Type B pancreatic cell (in vitro differentiated cells): Measurements from ENCODE around the gene SNRPD3. TPM values are rescaled to one million over a fixed set of nuclear protein-coding genes. Genes with fewer than 3 reads are reported as not detected.

ENCODE experiments used
- DNase-seq: peaks from one replicate; pipeline ENCODE4 v3.0.0; 2021; ENCODE audit warnings: mixed read lengths; ENCODE audit not compliant: unreplicated experiment; ENCODE audit errors: extremely low spot score
- H3K27ac Mint-ChIP-seq: 2 replicates; pipeline ENCODE4 v1.8.0; 2021; ENCODE audit warnings: mild to moderate bottlenecking, mixed read lengths
- H3K27me3 Mint-ChIP-seq: 2 replicates; pipeline ENCODE4 v1.8.0; 2021; ENCODE audit warnings: mixed read lengths
- H3K36me3 Mint-ChIP-seq: 2 replicates; pipeline ENCODE4 v1.8.0; 2021; ENCODE audit warnings: mixed read lengths
- H3K4me1 Mint-ChIP-seq: one replicate; pipeline ENCODE4 v1.8.0; 2021; ENCODE audit warnings: mixed read lengths; ENCODE audit not compliant: unreplicated experiment
- H3K4me3 Mint-ChIP-seq: 2 replicates; pipeline ENCODE4 v1.8.0; 2021; ENCODE audit warnings: mild to moderate bottlenecking, mixed read lengths
- H3K9me3 Mint-ChIP-seq: 2 replicates; pipeline ENCODE4 v1.8.0; 2021; ENCODE audit warnings: mixed read lengths
- CTCF ChIP-seq: fragments of 200-600 bp; sonication (generic); conservative IDR thresholded peaks from 2 replicates; pipeline ENCODE4 v1.5.0; 2021; ENCODE audit warnings: antibody characterized with exemption, mild to moderate bottlenecking
- total RNA-seq: library from RNA; stranded (reverse); gene quantifications from 2 replicates; pipeline ENCODE4 v1.2.1, GENCODE V29; 2021; ENCODE audit warnings: low replicate concordance

Gene SNRPD3
- total RNA-seq, 1 donor from 2014 or later, result 114 TPM

GRCh38 chr22:24513378-24514240 lies 42.2 kb upstream of the SNRPD3 start:
- TF ChIP-seq CTCF, result no peak
- DNase-seq, result no peak
- Mint-ChIP-seq H3K27ac (peak overlapping the region; percentile 22), H3K9me3 (no peaks in the 10 kb centered on the region), H3K27me3 (peaks cover 19% of the 10 kb centered on the region), H3K4me3 (no peak overlapping the region), H3K36me3 (no peaks in the 10 kb centered on the region), H3K4me1 (peaks cover 33% of the 10 kb centered on the region)

GRCh38 chr22:24514241-24515026 lies 41.4 kb upstream of the SNRPD3 start:
- no peak for TF ChIP-seq CTCF
- H3K36me3 Mint-ChIP-seq, result no peaks in the 10 kb centered on the region
- H3K27me3 Mint-ChIP-seq, result peaks cover 14% of the 10 kb centered on the region
- no peaks in the 10 kb centered on the region for H3K9me3 Mint-ChIP-seq
- no peak overlapping the region for H3K4me3 Mint-ChIP-seq
- no peak for DNase-seq
- peaks cover 33% of the 10 kb centered on the region for H3K4me1 Mint-ChIP-seq
- H3K27ac Mint-ChIP-seq, result peak overlapping the region; percentile 22

GRCh38 chr22:24515027-24515338 lies 40.8 kb upstream of the SNRPD3 start:
- H3K27ac Mint-ChIP-seq, result no peak overlapping the region
- H3K4me3 Mint-ChIP-seq, result no peak overlapping the region
- DNase-seq, result no peak
- peaks cover 13% of the 10 kb centered on the region for H3K27me3 Mint-ChIP-seq
- TF ChIP-seq CTCF, result no peak
- H3K4me1 Mint-ChIP-seq, result peaks cover 33% of the 10 kb centered on the region
- no peaks in the 10 kb centered on the region for H3K36me3 Mint-ChIP-seq
- no peaks in the 10 kb centered on the region for H3K9me3 Mint-ChIP-seq

- Mint-ChIP-seq H3K4me3 (no peak overlapping the region), H3K27ac (no peak overlapping the region), H3K4me1 (peaks cover 21% of the 10 kb centered on the region), H3K9me3 (no peaks in the 10 kb centered on the region), H3K36me3 (no peaks in the 10 kb centered on the region), H3K27me3 (peaks cover 13% of the 10 kb centered on the region)
- DNase-seq, result no peak
- no peak for TF ChIP-seq CTCF
These were observed 39.5 kb upstream of the SNRPD3 start for GRCh38 chr22:24516301-24516737.

GRCh38 chr22:24517446-24517845 lies 38.4 kb upstream of the SNRPD3 start:
- DNase-seq, result no peak
- TF ChIP-seq CTCF, result no peak
- Mint-ChIP-seq H3K4me3 (no peak overlapping the region), H3K4me1 (peaks cover 20% of the 10 kb centered on the region), H3K9me3 (no peaks in the 10 kb centered on the region), H3K27me3 (peaks cover 13% of the 10 kb centered on the region), H3K36me3 (no peaks in the 10 kb centered on the region), H3K27ac (no peak overlapping the region)
